Thoracic aorta (tissue), 2 donors: ENCODE measurements around the gene PHLDA1. TPM values are rescaled to one million over a fixed set of nuclear protein-coding genes. Genes with fewer than 3 reads are reported as not detected.

Source experiments
- ATAC-seq: fragments of 150-250 bp; one replicate; pipeline ENCODE4 v1.8.0; 2017; ENCODE audit warnings: low read depth; ENCODE audit not compliant: insufficient number of reproducible peaks, low FRiP score
- DNase-seq: peaks from one replicate; pipeline ENCODE4 v3.0.0-alpha.2; 2020; ENCODE audit warnings: low spot score
- H3K27ac ChIP-seq, 2 donors: fragments of 200-600 bp; sonication (generic); 1 replicate in 1 of 2; 2 replicates in 1 of 2; pipeline ENCODE4 v1.5.1; 2016; ENCODE audit warnings: mild to moderate bottlenecking in 2 of 2, moderate library complexity in 2 of 2
- H3K27me3 ChIP-seq: fragments of 200-600 bp; sonication (generic); replicated peaks from 2 replicates; pipeline ENCODE4 v1.6.0; 2016; ENCODE audit warnings: mild to moderate bottlenecking; ENCODE audit not compliant: insufficient read depth
- H3K36me3 ChIP-seq: fragments of 200-600 bp; sonication (generic); one replicate; pipeline ENCODE4 v1.5.1; 2016
- H3K4me1 ChIP-seq, 2 donors: fragments of 200-600 bp; sonication (generic); 1 replicate in 1 of 2; 2 replicates in 1 of 2; pipeline versions ENCODE4 v1.5.1 to v1.6.0; 2016; ENCODE audit warnings: low read depth in 2 of 2, mild to moderate bottlenecking in 1 of 2; ENCODE audit not compliant: control insufficient read depth in 1 of 2
- H3K4me3 ChIP-seq: fragments of 200-600 bp; sonication (generic); 2 replicates; pipeline ENCODE4 v1.5.1; 2016; ENCODE audit warnings: mild to moderate bottlenecking
- H3K9me3 ChIP-seq: fragments of 200-600 bp; sonication (generic); 2 replicates; pipeline ENCODE4 v1.5.1; 2016
- total RNA-seq, 2 donors: library from RNA; depleted of rRNA; stranded (reverse); fragments of >200 nt; gene quantifications; one replicate each; pipeline versions ENCODE4 v1.1.0 to v1.2.3, GENCODE V29; 2016
- TF ChIP-seq, protein P1 (sequence below): fragments of 200-600 bp; sonication (generic); IDR thresholded peaks from one replicate; pipeline ENCODE4 v1.5.1; 2019; ENCODE audit warnings: antibody characterized with exemption

Gene PHLDA1
- total RNA-seq, 2 donors from 2014 or later, result 27.3 to 35.3 TPM

- H3K4me1 ChIP-seq, result peaks cover 13 to 30% of the 10 kb centered on the region in 2 donors
- ATAC-seq (peak; percentile 20), DNase-seq (no peak)
- no peaks in the 10 kb centered on the region for H3K27me3 ChIP-seq
- no peaks in the 10 kb centered on the region for H3K36me3 ChIP-seq
- H3K9me3 ChIP-seq, result no peaks in the 10 kb centered on the region
- peak overlapping the region; percentile 95 to 98 for H3K27ac ChIP-seq
- TF ChIP-seq, protein P1, sequence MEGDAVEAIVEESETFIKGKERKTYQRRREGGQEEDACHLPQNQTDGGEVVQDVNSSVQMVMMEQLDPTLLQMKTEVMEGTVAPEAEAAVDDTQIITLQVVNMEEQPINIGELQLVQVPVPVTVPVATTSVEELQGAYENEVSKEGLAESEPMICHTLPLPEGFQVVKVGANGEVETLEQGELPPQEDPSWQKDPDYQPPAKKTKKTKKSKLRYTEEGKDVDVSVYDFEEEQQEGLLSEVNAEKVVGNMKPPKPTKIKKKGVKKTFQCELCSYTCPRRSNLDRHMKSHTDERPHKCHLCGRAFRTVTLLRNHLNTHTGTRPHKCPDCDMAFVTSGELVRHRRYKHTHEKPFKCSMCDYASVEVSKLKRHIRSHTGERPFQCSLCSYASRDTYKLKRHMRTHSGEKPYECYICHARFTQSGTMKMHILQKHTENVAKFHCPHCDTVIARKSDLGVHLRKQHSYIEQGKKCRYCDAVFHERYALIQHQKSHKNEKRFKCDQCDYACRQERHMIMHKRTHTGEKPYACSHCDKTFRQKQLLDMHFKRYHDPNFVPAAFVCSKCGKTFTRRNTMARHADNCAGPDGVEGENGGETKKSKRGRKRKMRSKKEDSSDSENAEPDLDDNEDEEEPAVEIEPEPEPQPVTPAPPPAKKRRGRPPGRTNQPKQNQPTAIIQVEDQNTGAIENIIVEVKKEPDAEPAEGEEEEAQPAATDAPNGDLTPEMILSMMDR, result no peak
- peak overlapping the region; percentile 95 for H3K4me3 ChIP-seq
These were observed 736 bp upstream of the PHLDA1 start for GRCh38 chr12:76032043-76032981.

DNA sequence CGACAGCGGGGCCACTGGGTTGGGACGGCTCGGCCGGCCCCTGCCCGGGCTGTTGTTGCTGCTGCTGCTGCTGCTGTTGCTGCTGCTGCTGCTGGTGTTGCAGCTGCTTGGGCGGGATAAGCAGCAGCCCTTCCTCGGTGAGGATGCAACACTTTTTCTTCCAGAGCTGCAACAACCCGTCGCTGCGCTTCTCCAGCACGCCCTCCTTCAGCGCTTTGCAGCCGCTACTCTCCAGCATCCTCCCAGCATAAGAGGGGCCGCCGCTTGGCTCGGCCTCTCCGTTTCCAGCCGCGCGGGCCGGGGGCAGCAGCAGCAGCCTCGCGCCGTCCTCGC lies 529 bp downstream of the PHLDA1 start:
- Histone ChIP-seq H3K27me3 (no peaks in the 10 kb centered on the region), H3K4me1 (peaks cover 13 to 31% of the 10 kb centered on the region in 2 donors), H3K27ac (peak overlapping the region; percentile 95 to 98), H3K36me3 (no peaks in the 10 kb centered on the region), H3K9me3 (no peaks in the 10 kb centered on the region), H3K4me3 (peak overlapping the region; percentile 95)
- no peak for DNase-seq
- TF ChIP-seq, protein P1, result no peak
- ATAC-seq, result no peak

GRCh38 chr12:76030341-76031080 lies 1.1 kb downstream of the PHLDA1 start:
- DNase-seq (no peak), ATAC-seq (peak; percentile 18)
- TF ChIP-seq, protein P1, result no peak
- Histone ChIP-seq H3K27me3 (no peaks in the 10 kb centered on the region), H3K4me1 (peaks cover 13 to 31% of the 10 kb centered on the region in 2 donors), H3K9me3 (no peaks in the 10 kb centered on the region), H3K36me3 (no peaks in the 10 kb centered on the region), H3K27ac (peak overlapping the region; percentile 95 to 98), H3K4me3 (peak overlapping the region; percentile 95)

DNA sequence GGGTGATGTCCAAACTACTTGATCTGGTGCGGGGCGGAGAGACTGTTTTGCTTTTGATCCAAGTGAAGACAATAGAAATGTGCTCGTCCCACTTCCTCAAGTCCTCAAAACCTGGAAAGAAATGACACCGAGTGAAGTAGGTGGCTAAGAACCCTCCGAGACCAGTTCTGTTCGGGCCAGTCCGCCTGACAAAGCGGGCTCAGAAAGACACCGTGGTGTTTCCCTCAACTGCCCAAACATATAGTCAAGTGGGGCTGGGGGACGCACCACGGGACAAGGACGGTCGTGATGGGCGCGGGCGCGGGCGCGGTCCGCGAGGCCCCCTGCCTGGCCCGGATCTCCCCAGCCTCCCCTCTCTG lies 1.6 kb downstream of the PHLDA1 start:
- TF ChIP-seq, protein P1, result no peak
- Histone ChIP-seq H3K27ac (peak overlapping the region; percentile 51 to 98), H3K9me3 (no peaks in the 10 kb centered on the region), H3K4me1 (peaks cover 13 to 34% of the 10 kb centered on the region in 2 donors), H3K27me3 (no peaks in the 10 kb centered on the region), H3K36me3 (no peaks in the 10 kb centered on the region), H3K4me3 (peak overlapping the region; percentile 95)
- ATAC-seq (no peak), DNase-seq (no peak)
